GM12878 (cell line): ENCODE data around the gene ADPRHL1. TPM values are rescaled to one million over a fixed set of nuclear protein-coding genes. Genes with fewer than 3 reads are reported as not detected.
"Not testable (repeated sequence)": the region's sequence is repeated elsewhere in the genome, so short reads cannot be mapped to it uniquely, and the experiment has no call there.

Experiments
- ATAC-seq: fragments of 200-7000 bp; cut with Tn5 transposase; 3 replicates; pipeline ENCODE4 v1.9.1; 2020; ENCODE audit warnings: mild to moderate bottlenecking, moderate library complexity
- BruUV-seq: library from RNA; stranded (reverse); fragments of 400-500 nt; replicated peaks from 2 replicates; lab custom pipeline; 2021; lab: Mats Ljungman, UMichigan
- CTCF ChIA-PET: fragments of 300-600 bp; sonication (Branson Sonifier 250); formaldehyde crosslinking; extraction: SDS; loops from one replicate; lab custom pipeline; 2021; ENCODE audit warnings: inconsistent platforms; lab: Yijun Ruan, JAX
- POLR2A ChIA-PET: fragments of 350-600 bp; formaldehyde crosslinking; extraction: SDS; loops from one replicate; lab custom pipeline; 2021; ENCODE audit warnings: inconsistent platforms; lab: Charles Lee
- RAD21 ChIA-PET: fragments of 300-600 bp; sonication (Branson Sonifier 250); formaldehyde crosslinking; loops from one replicate; lab custom pipeline; 2023; ENCODE audit warnings: antibody characterized with exemption; ENCODE audit not compliant: unreplicated experiment; lab: Charles Lee
- SMC1A ChIA-PET: fragments of 300-600 bp; sonication (Branson Sonifier 250); formaldehyde crosslinking; loops from one replicate; lab custom pipeline; 2023; ENCODE audit not compliant: unreplicated experiment, uncharacterized antibody; lab: Charles Lee
- DNase-seq: peaks from one replicate; pipeline ENCODE4 v3.0.0-alpha.2; 2011; ENCODE audit warnings: low read depth, low spot score
- FAIRE-seq: peaks from 3 replicates; lab custom pipeline; 2011; peaks lifted over from hg19 to GRCh38; lab: Jason Lieb, UNC
- H2AFZ ChIP-seq: 2 replicates; pipeline ENCODE4 v1.6.0; 2011; ENCODE audit warnings: low read depth, low read length, control low read depth; ENCODE audit not compliant: control insufficient read depth
- H3K27ac ChIP-seq: 2 replicates; pipeline ENCODE4 v1.5.1; 2011; ENCODE audit warnings: control low read depth; ENCODE audit not compliant: control insufficient read depth, insufficient read depth
- H3K27me3 ChIP-seq, 2 experiments: replicated peaks in 1 of 2; 2 replicates each; pipeline versions ENCODE4 v1.6.0 to v1.6.1; 2011; ENCODE audit warnings: low read length in 1 of 2; ENCODE audit not compliant: control insufficient read depth in 2 of 2, insufficient read depth in 2 of 2
- H3K36me3 ChIP-seq, 2 experiments: 2 replicates each; pipeline ENCODE4 v1.5.1; 2011; ENCODE audit warnings: low read length in 1 of 2; ENCODE audit not compliant: control insufficient read depth in 2 of 2, insufficient read depth in 2 of 2
- H3K4me1 ChIP-seq: 2 replicates; pipeline ENCODE4 v1.6.1; 2011; ENCODE audit warnings: mild to moderate bottlenecking, low read length, moderate library complexity, mixed read lengths; ENCODE audit not compliant: control insufficient read depth, insufficient read depth
- H3K4me2 ChIP-seq: 2 replicates; pipeline ENCODE4 v1.6.0; 2011; ENCODE audit warnings: control low read depth; ENCODE audit not compliant: control insufficient read depth, insufficient read depth
- H3K4me3 ChIP-seq: fragments of 200-600 bp; sonication (generic); 2 replicates; pipeline ENCODE4 v1.5.1; 2016
- H3K79me2 ChIP-seq: 2 replicates; pipeline ENCODE4 v1.6.0; 2011; ENCODE audit warnings: low read length; ENCODE audit not compliant: control insufficient read depth, insufficient read depth
- H3K9ac ChIP-seq: 2 replicates; pipeline ENCODE4 v1.8.0; 2011; ENCODE audit warnings: low read length, control low read depth, mixed read lengths; ENCODE audit not compliant: control insufficient read depth, insufficient read depth
- H3K9me3 ChIP-seq: replicated peaks from 3 replicates; pipeline ENCODE4 v1.5.1; 2011; ENCODE audit warnings: mild to moderate bottlenecking, low read length; ENCODE audit not compliant: control insufficient read depth, insufficient read depth
- H4K20me1 ChIP-seq: 2 replicates; pipeline ENCODE4 v1.6.0; 2011; ENCODE audit not compliant: control insufficient read depth, insufficient read depth
- BACH1 ChIP-seq: fragments of 450-650 bp; IDR thresholded peaks from 2 replicates; pipeline ENCODE4 v1.6.1; 2017; ENCODE audit warnings: mild to moderate bottlenecking, borderline replicate concordance
- CEBPZ ChIP-seq: fragments of 150-350 bp; IDR thresholded peaks from 2 replicates; pipeline ENCODE4 v1.6.1; 2016; ENCODE audit warnings: low read depth, low read length
- E2F4 ChIP-seq: IDR thresholded peaks from 2 replicates; pipeline ENCODE4 v1.6.1; 2012; ENCODE audit warnings: low read depth, low read length, improper control_type of control experiment
- EED ChIP-seq: sonication (generic); IDR thresholded peaks from 2 replicates; pipeline ENCODE4 v1.6.1; 2016; ENCODE audit warnings: antibody characterized with exemption, low read depth
- KDM1A ChIP-seq: fragments of 200-600 bp; sonication (generic); IDR thresholded peaks from 2 replicates; pipeline ENCODE4 v1.6.1; 2016; ENCODE audit warnings: borderline replicate concordance
- NR2C2 ChIP-seq: IDR thresholded peaks from 2 replicates; pipeline ENCODE4 v1.6.1; 2011; ENCODE audit warnings: borderline replicate concordance, low read depth; ENCODE audit not compliant: control insufficient read depth, insufficient read length
- NRF1 ChIP-seq: conservative IDR thresholded peaks from 2 replicates; pipeline ENCODE4 v1.6.1; 2011; ENCODE audit warnings: mild to moderate bottlenecking, low read depth, low read length, improper control_type of control experiment
- PAX8 ChIP-seq: fragments of 450-650 bp; IDR thresholded peaks from 2 replicates; pipeline ENCODE4 v1.6.1; 2017; ENCODE audit warnings: mild to moderate bottlenecking, moderate library complexity
- RELA ChIP-seq: fragments of 450-650 bp; IDR thresholded peaks from 2 replicates; pipeline ENCODE4 v1.8.0; 2014; ENCODE audit warnings: borderline replicate concordance; ENCODE audit not compliant: partially characterized antibody
- SMAD1 ChIP-seq: fragments of 450-650 bp; IDR thresholded peaks from 2 replicates; pipeline ENCODE4 v1.6.1; 2018; ENCODE audit warnings: mild to moderate bottlenecking, low read depth; ENCODE audit not compliant: partially characterized antibody
- SMARCA5 ChIP-seq: fragments of 450-650 bp; IDR thresholded peaks from 2 replicates; pipeline ENCODE4 v1.6.1; 2017; ENCODE audit warnings: mild to moderate bottlenecking
- ZNF274 ChIP-seq: IDR thresholded peaks from one replicate; pipeline ENCODE4 v1.8.0; 2011; ENCODE audit not compliant: insufficient read length, insufficient read depth
- ZZZ3 ChIP-seq: IDR thresholded peaks from 2 replicates; pipeline ENCODE4 v1.6.1; 2011; ENCODE audit warnings: low read depth; ENCODE audit not compliant: control insufficient read depth, insufficient read length
- WGBS: methylation state at CpG from one replicate; pipeline ENCODE4 v1.1.6; 2016; ENCODE audit warnings: low lambda C conversion rate; ENCODE audit not compliant: insufficient replicate concordance, insufficient coverage; ENCODE audit errors: missing lambda C conversion rate; 5-methylcytosine and 5-hydroxymethylcytosine counted together
- in situ Hi-C: fragments of 300-500 bp; cut with MboI; formaldehyde crosslinking; loops from 9 replicates; pipeline ENCODE4 v1.14.3; 2018; ENCODE audit warnings: mixed read lengths
- intact Hi-C: fragments of 100-400 bp; cut with micrococcal nuclease; formaldehyde crosslinking; loops from one replicate; pipeline ENCODE4 v1.14.2; 2022; ENCODE audit not compliant: unreplicated experiment
- polyA plus RNA-seq, 11 experiments: library from polyadenylated mRNA; depleted of rRNA in 4 of 11; unstranded in 6 of 11; stranded (reverse) in 5 of 11; fragments of >200 nt; fragmentation: Nextera tagmentation in 4 of 11; fragmentation: Illumina TruSeq in 1 of 11; extraction: Ambion mirVana in 4 of 11; extraction: Trizol in 1 of 11; gene quantifications; 1 replicate in 1 of 11; 2 replicates in 10 of 11; pipeline versions ENCODE4 v1.2.1 to v1.2.3, GENCODE V29; 2011 to 2016; ENCODE audit warnings: inconsistent platforms in 2 of 11, missing spikeins in 2 of 11, low read depth in 1 of 11
- total RNA-seq, 4 experiments: library from RNA; depleted of rRNA in 3 of 4; stranded (reverse); fragments of >200 nt in 3 of 4; fragmentation: Illumina TruSeq in 1 of 4; extraction: Trizol in 1 of 4; gene quantifications; 2 replicates each; pipeline versions ENCODE4 v1.2.1 to v1.2.3, GENCODE V29; 2013 to 2021

ADPRHL1 gene
- total and polyA plus RNA-seq, 10 of the 15 experiments (the other 5 are each of a cell fraction or from before 2014, with no cell fraction given) = 0.05 to 1.9 (median 1.0) TPM

GRCh38 chr13:113387396-113387795, 65.9 kb downstream of the ADPRHL1 start (continued):
- no peak for TF ChIP-seq SMAD1
- no peak for TF ChIP-seq BACH1
- no peak for TF ChIP-seq EED
- TF ChIP-seq KDM1A = no peak
- no peak for TF ChIP-seq NR2C2
- TF ChIP-seq PAX8 = no peak
- TF ChIP-seq CEBPZ = no peak

GRCh38 chr13:113383089-113383488, 70.2 kb downstream of the ADPRHL1 start:
- TF ChIP-seq ZNF274 (no peak), RELA (no peak), NRF1 (no peak), E2F4 (no peak), SMARCA5 (no peak), ZZZ3 (no peak)
- TF ChIP-seq, all 136 proteins: peak for 0
- Histone ChIP-seq H3K9me3 (no peaks in the 10 kb centered on the region), H2AFZ (no peak overlapping the region), H3K4me1 (no peaks in the 10 kb centered on the region), H3K4me2 (no peak overlapping the region), H3K27me3 (no peaks in the 10 kb centered on the region), H4K20me1 (no peaks in the 10 kb centered on the region), H3K4me3 (no peak overlapping the region), H3K79me2 (no peaks in the 10 kb centered on the region), H3K27ac (no peak overlapping the region), H3K36me3 (no peaks in the 10 kb centered on the region), H3K9ac (no peak overlapping the region)
- WGBS = 56% methylated on average over 9 of the region's 9 CpGs
- SMC1A ChIA-PET = no interaction called here
- no peak for FAIRE-seq
- no TSS peak for BruUV-seq
- CTCF ChIA-PET = no interaction called here
- no peak for DNase-seq
- RAD21 ChIA-PET = no interaction called here
- intact Hi-C loops (no loop called here), in situ Hi-C loops (no loop called here)
- POLR2A ChIA-PET = interaction anchor here (0.7 kb wide), 1 partner anchor 1476 kb away, joined by 3 read pairs; no protein-coding TSS in a partner anchor
- no peak for ATAC-seq

- H2AFZ ChIP-seq, DNase-seq, intact Hi-C loops, CTCF ChIA-PET, ATAC-seq, BruUV-seq, RAD21 ChIA-PET, H4K20me1 ChIP-seq, H3K4me2 ChIP-seq, H3K27ac ChIP-seq, in situ Hi-C loops, H3K4me3 ChIP-seq, H3K36me3 ChIP-seq, H3K27me3 ChIP-seq, H3K79me2 ChIP-seq, H3K9me3 ChIP-seq, SMC1A ChIA-PET, H3K9ac ChIP-seq, H3K4me1 ChIP-seq, FAIRE-seq: not testable (repeated sequence)
- WGBS = no CpG with 5 or more reads among the region's 2 CpGs
- POLR2A ChIA-PET = interaction anchor here (0.7 kb wide), 1 partner anchor 1476 kb away, joined by 3 read pairs; no protein-coding TSS in a partner anchor
These were observed 70.7 kb downstream of the ADPRHL1 start for GRCh38 chr13:113382542-113382941.
